Raji (cell line): ENCODE results near the gene RALGPS1.

ENCODE experiments used
- POLR2A ChIP-seq: IDR thresholded peaks from 2 replicates; pipeline ENCODE4 v1.6.1; 2011; ENCODE audit warnings: low read depth, low read length, control low read depth; ENCODE audit not compliant: insufficient read depth

The RALGPS1 gene

DNA sequence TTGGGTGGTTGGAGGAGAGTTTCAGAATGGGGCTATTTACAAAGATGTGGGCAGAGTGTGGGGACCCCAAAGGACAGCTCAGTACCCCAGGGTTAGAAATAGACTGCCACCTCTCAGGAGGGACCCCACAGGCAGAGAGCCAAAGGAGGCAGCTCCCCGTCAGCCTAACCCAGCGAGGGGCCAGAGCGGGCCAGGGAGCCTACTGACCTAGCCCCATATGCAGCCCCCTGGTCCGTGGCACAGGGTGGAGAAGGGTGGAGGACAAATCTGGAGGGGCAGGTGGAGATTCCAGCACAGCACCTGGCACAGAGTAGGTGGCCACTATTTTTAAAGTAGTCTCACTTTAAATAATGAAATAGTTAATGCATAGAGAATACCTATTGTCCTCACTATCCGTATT lies 275.0 kb downstream of the RALGPS1 start:
- no peak for TF ChIP-seq POLR2A

DNA sequence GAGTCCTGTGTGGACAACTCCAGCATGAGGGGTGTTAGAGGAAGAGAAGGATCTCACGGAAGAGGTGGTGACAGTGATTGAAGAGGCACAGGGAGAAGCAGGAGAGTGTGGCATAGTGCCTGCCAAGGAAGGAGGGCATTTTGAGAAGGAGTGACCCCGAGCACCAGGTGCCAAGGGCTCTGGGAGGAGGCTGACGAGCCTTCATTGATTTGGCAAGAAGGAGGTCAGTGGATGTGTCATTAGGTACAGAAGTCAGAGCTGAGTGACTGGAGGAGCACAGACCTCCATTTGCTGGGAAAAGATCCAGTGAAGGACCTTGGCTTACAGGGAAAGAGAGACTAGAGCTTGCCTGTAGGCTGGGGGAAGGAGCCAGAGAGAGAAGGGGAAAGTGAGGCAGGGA lies 278.2 kb downstream of the RALGPS1 start:
- TF ChIP-seq POLR2A, result no peak

GRCh38 chr9:127193483-127193882 lies 278.9 kb downstream of the RALGPS1 start:
- TF ChIP-seq POLR2A, result no peak

GRCh38 chr9:127194881-127195713 lies 280.5 kb downstream of the RALGPS1 start:
- no peak for TF ChIP-seq POLR2A

DNA sequence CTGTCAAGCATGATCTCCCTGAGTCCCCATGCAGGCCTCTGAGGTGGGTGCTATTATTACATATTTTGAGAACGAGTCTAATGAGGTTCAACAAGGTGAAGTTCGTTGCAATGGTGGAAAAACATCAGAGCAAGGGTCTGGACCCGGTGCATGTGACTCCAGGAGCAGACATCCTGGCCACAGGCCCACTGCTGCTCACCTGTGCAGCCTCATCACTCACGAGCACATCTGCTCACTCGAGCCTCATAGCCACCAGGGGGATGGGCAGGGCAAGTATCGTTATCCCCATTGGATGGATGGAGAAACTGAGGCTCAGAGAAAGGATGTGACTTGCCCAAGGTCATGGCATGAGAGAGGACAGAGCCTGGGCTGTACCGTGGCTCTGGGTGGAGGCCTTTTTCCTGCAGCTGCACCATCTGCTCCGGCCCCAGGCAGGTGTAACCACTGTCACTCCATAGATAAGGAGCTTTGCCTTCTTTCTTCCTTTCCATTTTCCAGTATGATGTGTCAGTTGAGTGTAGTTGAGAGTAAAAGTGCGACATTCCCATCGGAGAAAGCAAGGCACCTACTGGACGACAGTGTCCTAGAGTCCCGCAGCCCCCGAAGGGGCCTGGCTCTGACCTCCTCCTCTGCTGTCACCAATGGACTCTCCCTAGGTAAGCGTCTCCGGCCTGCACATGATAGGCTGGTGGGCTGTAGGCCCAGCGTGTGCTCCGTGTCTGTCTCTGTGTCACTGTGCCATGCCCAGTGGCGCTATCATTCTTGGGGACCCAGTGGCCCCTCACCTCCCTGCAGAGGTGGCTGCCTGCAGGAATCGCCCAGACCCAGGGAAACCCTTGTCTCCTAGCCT lies 281.6 kb downstream of the RALGPS1 start:
- no peak for TF ChIP-seq POLR2A

- TF ChIP-seq POLR2A, result no peak
These were observed 282.2 kb downstream of the RALGPS1 start for GRCh38 chr9:127196826-127197145.

DNA sequence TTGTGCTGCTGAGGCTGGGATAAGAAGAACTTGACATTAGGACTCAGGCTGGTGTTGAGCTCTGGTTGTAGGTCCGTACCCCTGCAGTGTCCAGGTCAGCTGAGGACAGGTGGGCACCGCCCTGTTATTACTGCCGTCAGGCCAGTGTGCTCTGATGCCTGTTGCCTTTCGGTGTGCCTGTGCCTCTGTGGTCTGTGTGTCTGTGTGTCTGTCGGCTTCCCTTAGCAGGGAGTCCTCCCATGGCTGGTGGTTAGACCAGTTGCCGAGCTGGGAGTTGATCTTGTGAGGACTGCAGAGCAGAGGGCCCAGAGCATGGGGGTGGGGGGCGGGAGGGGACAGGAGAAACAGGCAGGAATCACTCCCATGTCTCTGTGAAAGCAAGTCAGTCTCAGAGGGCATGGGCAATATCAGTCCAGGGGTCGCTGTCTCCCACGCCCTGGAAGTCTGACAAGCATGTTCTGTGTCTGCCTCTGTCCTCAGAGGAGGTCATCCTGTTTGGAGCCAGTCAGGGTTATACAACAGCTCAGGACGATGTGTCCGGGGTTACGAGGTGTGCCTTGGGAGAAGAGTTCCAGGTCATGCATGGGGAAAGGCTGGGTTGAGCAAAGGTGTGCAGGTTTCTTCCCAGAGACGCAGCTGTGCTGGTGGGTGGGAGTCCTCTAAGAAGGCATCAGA lies 282.7 kb downstream of the RALGPS1 start:
- no peak for TF ChIP-seq POLR2A

GRCh38 chr9:127197861-127198430 lies 283.4 kb downstream of the RALGPS1 start:
- no peak for TF ChIP-seq POLR2A

- TF ChIP-seq POLR2A, result no peak
These were observed 284.0 kb downstream of the RALGPS1 start for GRCh38 chr9:127198587-127198986.

DNA sequence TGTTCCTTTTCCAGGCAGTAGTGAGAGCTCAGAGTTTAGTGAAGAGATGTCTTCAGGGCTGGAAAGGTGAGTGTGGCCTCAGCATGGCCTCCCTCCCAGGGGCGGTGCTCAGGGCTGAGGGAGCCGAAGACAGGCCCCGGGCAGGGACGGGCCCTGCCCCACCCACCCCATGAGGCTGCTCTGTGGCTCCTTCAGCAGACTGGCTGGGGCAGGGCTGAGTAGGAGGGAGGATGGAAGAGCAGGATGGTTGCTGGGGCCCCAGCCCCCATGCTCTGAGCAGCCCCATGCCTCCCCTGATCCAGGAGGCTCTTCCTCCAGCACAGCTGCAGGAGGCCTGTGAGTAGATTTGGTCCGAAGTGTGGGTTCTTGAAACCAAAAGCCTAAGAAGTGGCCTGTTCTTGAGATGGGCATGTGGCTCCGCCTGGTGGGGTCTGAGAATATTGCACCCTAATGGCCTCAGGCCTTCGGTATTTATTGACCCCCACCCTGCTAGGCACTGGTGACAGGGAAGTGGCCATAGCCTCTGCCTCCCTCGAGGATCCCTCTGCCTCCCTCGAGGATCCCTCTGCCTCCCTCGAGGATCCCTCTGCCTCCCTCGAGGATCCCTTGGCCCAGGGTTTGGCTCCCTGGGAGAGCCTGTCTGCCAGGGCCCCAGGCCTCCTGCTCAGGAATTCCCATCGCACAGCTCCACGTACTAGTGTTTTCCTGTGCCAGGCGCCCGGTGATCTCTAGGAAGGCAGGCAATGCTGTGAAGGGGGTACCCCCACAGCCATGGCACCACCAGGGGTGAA lies 284.6 kb downstream of the RALGPS1 start:
- no peak for TF ChIP-seq POLR2A

GRCh38 chr9:127200106-127200862 lies 285.7 kb downstream of the RALGPS1 start:
- TF ChIP-seq POLR2A, result no peak

DNA sequence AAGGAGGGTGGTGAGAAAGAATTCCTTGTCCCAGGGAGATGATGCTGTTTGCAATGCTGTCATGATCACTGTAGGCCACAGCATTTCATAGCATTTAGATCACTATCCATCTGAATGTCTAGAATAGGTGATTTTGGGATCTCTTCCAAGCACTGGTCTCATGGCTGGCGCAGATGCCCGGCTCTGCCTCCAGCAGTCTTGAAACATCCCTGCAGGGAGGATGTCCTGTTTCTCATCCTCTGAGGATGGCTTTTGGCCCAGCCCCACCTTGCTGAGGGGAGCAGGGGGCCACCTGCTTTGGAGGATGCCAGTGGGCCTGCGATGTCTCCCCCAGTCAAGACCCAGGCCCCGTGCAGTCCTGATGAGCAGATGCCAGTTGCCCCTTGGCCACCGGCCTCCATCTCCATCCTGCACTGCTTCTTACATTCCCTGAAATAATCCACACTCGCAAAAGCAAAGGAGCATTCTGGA lies 286.5 kb downstream of the RALGPS1 start:
- no peak for TF ChIP-seq POLR2A

DNA sequence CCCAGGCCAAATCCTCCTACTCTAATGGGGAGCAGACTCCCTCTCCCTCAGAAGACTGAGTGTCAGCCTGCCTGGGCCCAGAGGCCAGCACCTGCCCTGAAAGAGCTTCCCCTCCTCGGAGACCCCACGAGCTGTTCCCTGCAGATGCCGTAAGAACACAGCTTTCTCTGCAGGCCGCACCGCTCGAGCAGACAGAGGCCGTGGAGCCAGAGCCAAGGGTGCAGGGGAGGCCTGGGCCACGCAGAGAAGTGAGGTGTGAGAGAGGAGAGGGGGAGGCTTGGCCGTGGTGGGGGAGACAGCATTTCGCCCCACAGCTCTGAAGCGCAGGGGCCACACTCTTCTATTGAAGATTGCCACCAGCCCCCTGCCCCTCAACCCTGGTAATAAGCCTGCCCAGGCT lies 287.1 kb downstream of the RALGPS1 start:
- TF ChIP-seq POLR2A, result no peak
